ENCODE measurements around the gene UBD. TPM values are rescaled to one million over a fixed set of nuclear protein-coding genes. Genes with fewer than 3 reads are reported as not detected.
A peak's percentile ranks its signal among the peaks of the same experiment; 100 is the strongest.

Gene UBD
- total and polyA plus RNA-seq, 10 of the 15 experiments (the other 5 are each of a cell fraction or from before 2014, with no cell fraction given), result 23.4 to 101 (median 35.7) TPM

- TF ChIP-seq ZNF687 (IDR thresholded peaks at IDR 0.05), result no peak
- TF ChIP-seq CTCF (IDR thresholded peaks at IDR 0.05 in 2 of 3, conservative IDR thresholded peaks at IDR 0.05 in 1 of 3; ENCODE audit: control insufficient read depth in 2 of 3, extremely low read depth in 1 of 3, insufficient read depth in 1 of 3, low read depth in 3 of 3, low read length in 3 of 3), result peak; percentile 94 to 99 (median 99)
- peak; percentile 40; the same call in 1 of the 2 replicates for TF ChIP-seq SMARCA5 (IDR thresholded peaks at IDR 0.05)
Observed at GRCh38 chr6:29589423-29590048, 30.0 kb upstream of the UBD start (continued).

DNA sequence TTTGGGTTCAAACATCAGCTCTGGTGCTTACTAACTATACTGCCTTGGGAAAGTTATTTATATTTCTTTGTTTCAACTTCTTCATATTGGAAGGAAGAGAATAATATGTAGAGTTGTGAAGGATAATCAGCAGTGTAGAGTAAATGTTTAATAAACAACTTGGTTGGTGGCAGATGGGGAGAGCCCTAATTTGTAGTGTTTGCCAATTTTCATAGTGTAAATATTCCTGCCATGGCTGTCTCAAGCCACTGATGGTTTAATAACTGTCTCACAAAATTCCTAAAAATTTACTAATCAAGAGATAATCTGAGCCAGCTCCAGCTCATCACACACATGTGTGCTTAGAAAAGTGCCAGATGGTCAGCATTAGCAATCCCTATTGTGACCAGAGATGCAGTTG is 25.3 kb upstream of the UBD start, which contains the start of gene OR2H2:
Gene OR2H2, plus strand, starts transcription at position 301 of the 400 bp plus-strand sequence. CDS start 2,824 bp downstream, outside the sequence.
- SMC1A ChIA-PET (ENCODE audit: uncharacterized antibody, unreplicated experiment), result interaction anchor here (1.2 kb wide), 1 partner anchor 208 kb away, joined by 6 read pairs; no protein-coding TSS in a partner anchor
- Histone ChIP-seq H3K9me3 (replicated peaks; ENCODE audit: control insufficient read depth, insufficient read depth, low read length) (no peaks in the 10 kb centered on the region), H3K79me2 (ENCODE audit: control insufficient read depth, insufficient read depth, low read length) (no peaks in the 10 kb centered on the region), H4K20me1 (ENCODE audit: control insufficient read depth, insufficient read depth) (no peaks in the 10 kb centered on the region), H2AFZ (ENCODE audit: control insufficient read depth, low read depth, low read length) (no peak within 1 kb of the TSS), H3K36me3 (ENCODE audit: control insufficient read depth in 2 of 2, insufficient read depth in 2 of 2, low read length in 1 of 2) (no peaks in the 10 kb centered on the region), H3K4me1 (ENCODE audit: control insufficient read depth, insufficient read depth, low read length) (no peaks in the 10 kb centered on the region), H3K27me3 (replicated peaks in 1 of 2; ENCODE audit: control insufficient read depth in 2 of 2, insufficient read depth in 2 of 2, low read length in 1 of 2) (peaks cover 0 to 2% of the 10 kb centered on the region in 2 experiments; a peak in 2 of 4 replicates), H3K4me2 (ENCODE audit: control insufficient read depth, insufficient read depth) (no peak within 1 kb of the TSS), H3K4me3 (no peak within 1 kb of the TSS), H3K9ac (ENCODE audit: control insufficient read depth, insufficient read depth, low read length) (no peak within 1 kb of the TSS), H3K27ac (ENCODE audit: control insufficient read depth, insufficient read depth) (no peak within 1 kb of the TSS)
- POLR2A ChIA-PET, result no interaction called here
- DNase-seq (ENCODE audit: low read depth, low spot score) (no peak), ATAC-seq (no peak), FAIRE-seq (no peak)
- intact Hi-C loops (cut with micrococcal nuclease; ENCODE audit: unreplicated experiment), result loop anchor here (5.0 to 10.0 kb wide), 3 partner anchors 568 to 898 kb away; no protein-coding TSS in a partner anchor
- RAD21 ChIA-PET (ENCODE audit: unreplicated experiment), result no interaction called here
- no TSS peak for BruUV-seq (replicated peaks)
- CTCF ChIA-PET, result interaction anchor here (1.0 to 2.0 kb wide), 3 partner anchors 26 to 747 kb away, joined by 3 to 6 read pairs (median 3); partner anchors contain the start of gene UBD
- in situ Hi-C loops (cut with MboI), result no loop called here
- no peak for TF ChIP-seq ASH2L (IDR thresholded peaks at IDR 0.05; ENCODE audit: borderline replicate concordance, low read depth)
- TF ChIP-seq SUZ12 (IDR thresholded peaks at IDR 0.05; ENCODE audit: unreplicated experiment), result no peak
- no peak for TF ChIP-seq BACH1 (IDR thresholded peaks at IDR 0.05; ENCODE audit: borderline replicate concordance)
- TF ChIP-seq FOS (IDR thresholded peaks at IDR 0.05; ENCODE audit: borderline replicate concordance, extremely low read depth, insufficient read length), result no peak
- TF ChIP-seq ZBTB11 (CRISPR knock-in tag; IDR thresholded peaks at IDR 0.05), result no peak
- TF ChIP-seq SMC3 (IDR thresholded peaks at IDR 0.05; ENCODE audit: borderline replicate concordance, low read length), result no peak
- TF ChIP-seq SMAD5 (IDR thresholded peaks at IDR 0.05; ENCODE audit: low read depth), result no peak
- TF ChIP-seq HCFC1 (IDR thresholded peaks at IDR 0.05; ENCODE audit: low read length), result no peak
- TF ChIP-seq POLR2AphosphoS2 (IDR thresholded peaks at IDR 0.05; ENCODE audit: low read depth, low read length), result no peak
- TF ChIP-seq TCF7 (IDR thresholded peaks at IDR 0.05; ENCODE audit: borderline replicate concordance), result no peak

All from GM12878 (cell line).